ENCODE data around the gene RALGDS.

- TF ChIP-seq CTCF (conservative IDR thresholded peaks at IDR 0.05; ENCODE audit: low read depth, low read length), result no peak
- no peak for TF ChIP-seq RCOR1 (IDR thresholded peaks at IDR 0.05; ENCODE audit: insufficient replicate concordance, low read length)
- TF ChIP-seq POLR2A (IDR thresholded peaks at IDR 0.05; ENCODE audit: low read depth, low read length), result no peak
These were observed 47.4 kb upstream of the RALGDS start for GRCh38 chr9:133168432-133168831.

Measured in IMR-90 (cell line).